Nephron (organoid): ENCODE measurements around the gene SMC4.

Source experiments
- H3K27ac Mint-ChIP-seq, 3 experiments: 2 replicates each; pipeline ENCODE4 v1.8.0; 2020; ENCODE audit warnings: mixed read lengths in 3 of 3, mild to moderate bottlenecking in 2 of 3, moderate library complexity in 1 of 3
- H3K27me3 Mint-ChIP-seq: 2 replicates; pipeline ENCODE4 v1.8.0; 2021; ENCODE audit warnings: low read depth, mild to moderate bottlenecking, moderate library complexity, mixed read lengths
- H3K36me3 Mint-ChIP-seq: 2 replicates; pipeline ENCODE4 v1.8.0; 2020; ENCODE audit warnings: low read depth, mixed read lengths
- H3K4me1 Mint-ChIP-seq: 2 replicates; pipeline ENCODE4 v1.8.0; 2020; ENCODE audit warnings: mixed read lengths
- H3K4me3 Mint-ChIP-seq, 3 experiments: 2 replicates each; pipeline ENCODE4 v1.8.0; 2020; ENCODE audit warnings: mild to moderate bottlenecking in 3 of 3, mixed read lengths in 3 of 3, moderate library complexity in 2 of 3
- H3K9me3 Mint-ChIP-seq: 2 replicates; pipeline ENCODE4 v1.8.0; 2020; ENCODE audit warnings: mixed read lengths
- CTCF ChIP-seq, 3 experiments: fragments of 200-600 bp; sonication (generic); IDR thresholded peaks; one replicate each; pipeline ENCODE4 v1.5.0; 2021; ENCODE audit warnings: antibody characterized with exemption in 3 of 3; ENCODE audit not compliant: unreplicated experiment in 3 of 3

Gene SMC4

GRCh38 chr3:160445854-160446253 is 46.4 kb downstream of the SMC4 start:
- Mint-ChIP-seq H3K4me1 (peaks cover 18% of the 10 kb centered on the region), H3K9me3 (no peaks in the 10 kb centered on the region), H3K36me3 (peaks cover 44% of the 10 kb centered on the region), H3K27me3 (peaks cover 4% of the 10 kb centered on the region), H3K27ac (no peak overlapping the region), H3K4me3 (no peak overlapping the region)
- no peak for TF ChIP-seq CTCF (IDR thresholded peaks at IDR 0.05; ENCODE audit: unreplicated experiment in 3 of 3)

- peaks cover 4% of the 10 kb centered on the region for H3K27me3 Mint-ChIP-seq
- no peak overlapping the region for H3K27ac Mint-ChIP-seq
- peak overlapping the region; percentile 25 to 69 (median 54) for H3K4me3 Mint-ChIP-seq
- H3K36me3 Mint-ChIP-seq, result peaks cover 40% of the 10 kb centered on the region
- no peak for TF ChIP-seq CTCF (IDR thresholded peaks at IDR 0.05; ENCODE audit: unreplicated experiment in 3 of 3)
- no peaks in the 10 kb centered on the region for H3K9me3 Mint-ChIP-seq
- peaks cover 18% of the 10 kb centered on the region for H3K4me1 Mint-ChIP-seq
These were observed 47.1 kb downstream of the SMC4 start for GRCh38 chr3:160446522-160447056.

GRCh38 chr3:160447544-160447943 is 48.1 kb downstream of the SMC4 start:
- Mint-ChIP-seq H3K4me3 (peak overlapping the region; percentile 44 to 69 (median 49)), H3K9me3 (no peaks in the 10 kb centered on the region), H3K36me3 (peaks cover 32% of the 10 kb centered on the region), H3K27me3 (peaks cover 4% of the 10 kb centered on the region), H3K27ac (no peak overlapping the region), H3K4me1 (peaks cover 18% of the 10 kb centered on the region)
- no peak for TF ChIP-seq CTCF (IDR thresholded peaks at IDR 0.05; ENCODE audit: unreplicated experiment in 3 of 3)

GRCh38 chr3:160448845-160449635 is 49.6 kb downstream of the SMC4 start:
- Mint-ChIP-seq H3K36me3 (peaks cover 21% of the 10 kb centered on the region), H3K4me1 (peaks cover 18% of the 10 kb centered on the region), H3K9me3 (no peaks in the 10 kb centered on the region), H3K27ac (peak overlapping the region; percentile 94 to 97 (median 95)), H3K4me3 (peak overlapping the region; percentile 91 to 96 (median 95)), H3K27me3 (peaks cover 4% of the 10 kb centered on the region)
- no peak for TF ChIP-seq CTCF (IDR thresholded peaks at IDR 0.05; ENCODE audit: unreplicated experiment in 3 of 3)

GRCh38 chr3:160449636-160450598 is 50.5 kb downstream of the SMC4 start, which contains the start of gene TRIM59:
TSS of gene TRIM59 (minus strand) at chr3:160449786. CDS start at chr3:160439183, 10,603 bp downstream.
- TF ChIP-seq CTCF (IDR thresholded peaks at IDR 0.05; ENCODE audit: unreplicated experiment in 3 of 3), result no peak
- Mint-ChIP-seq H3K9me3 (no peaks in the 10 kb centered on the region), H3K4me1 (peaks cover 18% of the 10 kb centered on the region), H3K4me3 (peak within 1 kb of the TSS; percentile 91 to 96 (median 95)), H3K27ac (peak within 1 kb of the TSS; percentile 94 to 97 (median 95)), H3K36me3 (peaks cover 15% of the 10 kb centered on the region), H3K27me3 (peaks cover 4% of the 10 kb centered on the region)
